GM23338 (cell line): ENCODE measurements around the gene DUSP11. TPM values are rescaled to one million over a fixed set of nuclear protein-coding genes. Genes with fewer than 3 reads are reported as not detected.
"Not testable (repeated sequence)": the region's sequence is repeated elsewhere in the genome, so short reads cannot be mapped to it uniquely, and the experiment has no call there.

Experiments
- ATAC-seq: fragments of 200-7000 bp; cut with Tn5 transposase; 3 replicates; pipeline ENCODE4 v1.9.1; 2020
- DNase-seq: peaks from one replicate; pipeline ENCODE4 v3.0.0-alpha.2; 2015; ENCODE audit warnings: low spot score
- H2AFZ ChIP-seq: fragments of 200-600 bp; sonication (generic); 2 replicates; pipeline ENCODE4 v1.8.0; 2016; ENCODE audit warnings: antibody characterized with exemption, mild to moderate bottlenecking, moderate library complexity
- H3F3A ChIP-seq: fragments of 200-600 bp; sonication (generic); replicated peaks from 2 replicates; pipeline ENCODE4 v1.8.0; 2017; ENCODE audit warnings: antibody characterized with exemption, mixed run types, low read depth
- H3K27ac ChIP-seq: fragments of 200-600 bp; sonication (generic); 2 replicates; pipeline ENCODE4 v1.6.1; 2016; ENCODE audit warnings: low read depth
- H3K27me3 ChIP-seq: fragments of 200-600 bp; sonication (generic); 2 replicates; pipeline ENCODE4 v1.8.0; 2016; ENCODE audit warnings: mild to moderate bottlenecking, mixed run types, moderate library complexity; ENCODE audit not compliant: insufficient read depth
- H3K36me3 ChIP-seq: fragments of 200-600 bp; sonication (generic); 2 replicates; pipeline ENCODE4 v1.8.0; 2016; ENCODE audit warnings: mild to moderate bottlenecking; ENCODE audit not compliant: insufficient read depth
- H3K4me1 ChIP-seq: fragments of 200-600 bp; sonication (generic); 2 replicates; pipeline ENCODE4 v1.8.0; 2016; ENCODE audit warnings: mild to moderate bottlenecking, moderate library complexity; ENCODE audit not compliant: insufficient read depth
- H3K4me2 ChIP-seq: fragments of 200-600 bp; sonication (generic); 2 replicates; pipeline ENCODE4 v1.7.1; 2017; ENCODE audit warnings: mixed run types
- H3K4me3 ChIP-seq: fragments of 200-600 bp; sonication (generic); 2 replicates; pipeline ENCODE4 v1.6.1; 2016; ENCODE audit warnings: mixed run types
- H3K79me2 ChIP-seq: fragments of 200-600 bp; sonication (generic); replicated peaks from 2 replicates; pipeline ENCODE4 v1.8.0; 2017; ENCODE audit warnings: mild to moderate bottlenecking; ENCODE audit not compliant: insufficient read depth
- H3K9me2 ChIP-seq: fragments of 200-600 bp; sonication (generic); 2 replicates; pipeline ENCODE4 v1.8.0; 2017; ENCODE audit not compliant: insufficient read depth
- H4K20me1 ChIP-seq: fragments of 200-600 bp; sonication (generic); replicated peaks from 2 replicates; pipeline ENCODE4 v1.8.0; 2017; ENCODE audit warnings: mild to moderate bottlenecking; ENCODE audit not compliant: insufficient read depth
- H3K27ac Mint-ChIP-seq: 2 replicates; pipeline ENCODE4 v1.8.0; 2020; ENCODE audit warnings: inconsistent platforms, mild to moderate bottlenecking, moderate library complexity, mixed read lengths
- H3K27me3 Mint-ChIP-seq: 3 replicates; pipeline ENCODE4 v1.8.0; 2022; ENCODE audit warnings: low read depth, mild to moderate bottlenecking, moderate library complexity, mixed read lengths, inconsistent platforms; ENCODE audit not compliant: insufficient read depth, poor library complexity
- H3K36me3 Mint-ChIP-seq: 3 replicates; pipeline ENCODE4 v1.8.0; 2021; ENCODE audit warnings: low read depth, mild to moderate bottlenecking, inconsistent platforms, moderate library complexity, mixed read lengths
- H3K4me1 Mint-ChIP-seq: 3 replicates; pipeline ENCODE4 v1.8.0; 2020; ENCODE audit warnings: mild to moderate bottlenecking, inconsistent platforms, mixed read lengths
- H3K4me3 Mint-ChIP-seq: 3 replicates; pipeline ENCODE4 v1.8.0; 2021; ENCODE audit warnings: moderate library complexity, mild to moderate bottlenecking, inconsistent platforms, mixed read lengths
- H3K9me3 Mint-ChIP-seq: 3 replicates; pipeline ENCODE4 v1.8.0; 2020; ENCODE audit warnings: moderate library complexity, mild to moderate bottlenecking, inconsistent platforms, mixed read lengths
- CREB1 ChIP-seq: fragments of 250-450 bp; sonication (Bioruptor Pico); IDR thresholded peaks from 2 replicates; pipeline ENCODE4 v1.5.0; 2020; ENCODE audit warnings: low read depth, mild to moderate bottlenecking, moderate library complexity
- JUNB ChIP-seq: IDR thresholded peaks from one replicate; pipeline ENCODE4 v1.6.1; 2016; ENCODE audit warnings: antibody characterized with exemption; ENCODE audit not compliant: unreplicated experiment
- STAT1 ChIP-seq: IDR thresholded peaks from one replicate; pipeline ENCODE4 v1.6.1; 2016; ENCODE audit warnings: antibody characterized with exemption; ENCODE audit not compliant: unreplicated experiment
- ZNF114 ChIP-seq: fragments of 250-450 bp; sonication (Bioruptor Pico); IDR thresholded peaks from 2 replicates; pipeline ENCODE4 v1.5.0; 2020; ENCODE audit warnings: mild to moderate bottlenecking, moderate library complexity
- ZNF331 ChIP-seq: fragments of 250-450 bp; sonication (Bioruptor Pico); IDR thresholded peaks from 2 replicates; pipeline ENCODE4 v1.5.0; 2020; ENCODE audit warnings: low read depth, mild to moderate bottlenecking, moderate library complexity
- polyA plus RNA-seq: library from polyadenylated mRNA; unstranded; fragments of >200 nt; fragmentation: Nextera tagmentation; extraction: Ambion mirVana; gene quantifications from 2 replicates; pipeline ENCODE4 v1.2.1, GENCODE V29; 2016
- total RNA-seq: library from RNA; depleted of rRNA; stranded (reverse); fragments of >200 nt; shearing (Covaris generic); gene quantifications from 2 replicates; pipeline ENCODE4 v1.2.3, GENCODE V29; 2014
- TF ChIP-seq, protein P1 (sequence below): IDR thresholded peaks from 2 replicates; pipeline ENCODE4 v1.6.1; 2016; ENCODE audit warnings: antibody characterized with exemption
- TF ChIP-seq, protein P2 (sequence below): fragments of 250-450 bp; sonication (Bioruptor Pico); IDR thresholded peaks from 2 replicates; pipeline ENCODE4 v1.5.0; 2020; ENCODE audit warnings: mild to moderate bottlenecking, moderate library complexity

DUSP11 gene
- total and polyA plus RNA-seq, 2 experiments from 2014 or later, result 21.0 to 23.3 TPM

DNA sequence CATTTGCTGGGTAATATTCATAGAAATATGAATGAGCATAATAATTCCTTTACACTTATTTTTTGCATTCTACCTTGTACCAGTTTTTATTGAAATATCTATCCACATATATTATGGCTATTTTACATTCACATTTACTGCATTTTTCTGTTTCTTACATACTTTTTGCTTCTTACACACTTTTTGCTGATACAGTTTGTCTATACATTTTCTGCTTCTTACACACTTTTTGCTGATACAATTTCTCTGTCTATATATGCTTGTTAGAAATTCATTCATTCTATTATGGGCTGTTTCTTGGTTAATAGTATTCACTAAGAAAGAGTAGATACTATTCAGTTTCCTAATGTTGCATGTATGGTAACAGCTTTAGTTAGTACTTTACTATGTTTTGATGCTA is 32.0 kb upstream of the DUSP11 start (continued):
- TF ChIP-seq ZNF331 (CRISPR knock-in tag) (no peak), CREB1 (CRISPR knock-in tag) (no peak), STAT1 (no peak), JUNB (no peak), ZNF114 (CRISPR knock-in tag) (no peak)
- TF ChIP-seq, protein P1, sequence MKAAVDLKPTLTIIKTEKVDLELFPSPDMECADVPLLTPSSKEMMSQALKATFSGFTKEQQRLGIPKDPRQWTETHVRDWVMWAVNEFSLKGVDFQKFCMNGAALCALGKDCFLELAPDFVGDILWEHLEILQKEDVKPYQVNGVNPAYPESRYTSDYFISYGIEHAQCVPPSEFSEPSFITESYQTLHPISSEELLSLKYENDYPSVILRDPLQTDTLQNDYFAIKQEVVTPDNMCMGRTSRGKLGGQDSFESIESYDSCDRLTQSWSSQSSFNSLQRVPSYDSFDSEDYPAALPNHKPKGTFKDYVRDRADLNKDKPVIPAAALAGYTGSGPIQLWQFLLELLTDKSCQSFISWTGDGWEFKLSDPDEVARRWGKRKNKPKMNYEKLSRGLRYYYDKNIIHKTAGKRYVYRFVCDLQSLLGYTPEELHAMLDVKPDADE, result no peak
- TF ChIP-seq, protein P2, sequence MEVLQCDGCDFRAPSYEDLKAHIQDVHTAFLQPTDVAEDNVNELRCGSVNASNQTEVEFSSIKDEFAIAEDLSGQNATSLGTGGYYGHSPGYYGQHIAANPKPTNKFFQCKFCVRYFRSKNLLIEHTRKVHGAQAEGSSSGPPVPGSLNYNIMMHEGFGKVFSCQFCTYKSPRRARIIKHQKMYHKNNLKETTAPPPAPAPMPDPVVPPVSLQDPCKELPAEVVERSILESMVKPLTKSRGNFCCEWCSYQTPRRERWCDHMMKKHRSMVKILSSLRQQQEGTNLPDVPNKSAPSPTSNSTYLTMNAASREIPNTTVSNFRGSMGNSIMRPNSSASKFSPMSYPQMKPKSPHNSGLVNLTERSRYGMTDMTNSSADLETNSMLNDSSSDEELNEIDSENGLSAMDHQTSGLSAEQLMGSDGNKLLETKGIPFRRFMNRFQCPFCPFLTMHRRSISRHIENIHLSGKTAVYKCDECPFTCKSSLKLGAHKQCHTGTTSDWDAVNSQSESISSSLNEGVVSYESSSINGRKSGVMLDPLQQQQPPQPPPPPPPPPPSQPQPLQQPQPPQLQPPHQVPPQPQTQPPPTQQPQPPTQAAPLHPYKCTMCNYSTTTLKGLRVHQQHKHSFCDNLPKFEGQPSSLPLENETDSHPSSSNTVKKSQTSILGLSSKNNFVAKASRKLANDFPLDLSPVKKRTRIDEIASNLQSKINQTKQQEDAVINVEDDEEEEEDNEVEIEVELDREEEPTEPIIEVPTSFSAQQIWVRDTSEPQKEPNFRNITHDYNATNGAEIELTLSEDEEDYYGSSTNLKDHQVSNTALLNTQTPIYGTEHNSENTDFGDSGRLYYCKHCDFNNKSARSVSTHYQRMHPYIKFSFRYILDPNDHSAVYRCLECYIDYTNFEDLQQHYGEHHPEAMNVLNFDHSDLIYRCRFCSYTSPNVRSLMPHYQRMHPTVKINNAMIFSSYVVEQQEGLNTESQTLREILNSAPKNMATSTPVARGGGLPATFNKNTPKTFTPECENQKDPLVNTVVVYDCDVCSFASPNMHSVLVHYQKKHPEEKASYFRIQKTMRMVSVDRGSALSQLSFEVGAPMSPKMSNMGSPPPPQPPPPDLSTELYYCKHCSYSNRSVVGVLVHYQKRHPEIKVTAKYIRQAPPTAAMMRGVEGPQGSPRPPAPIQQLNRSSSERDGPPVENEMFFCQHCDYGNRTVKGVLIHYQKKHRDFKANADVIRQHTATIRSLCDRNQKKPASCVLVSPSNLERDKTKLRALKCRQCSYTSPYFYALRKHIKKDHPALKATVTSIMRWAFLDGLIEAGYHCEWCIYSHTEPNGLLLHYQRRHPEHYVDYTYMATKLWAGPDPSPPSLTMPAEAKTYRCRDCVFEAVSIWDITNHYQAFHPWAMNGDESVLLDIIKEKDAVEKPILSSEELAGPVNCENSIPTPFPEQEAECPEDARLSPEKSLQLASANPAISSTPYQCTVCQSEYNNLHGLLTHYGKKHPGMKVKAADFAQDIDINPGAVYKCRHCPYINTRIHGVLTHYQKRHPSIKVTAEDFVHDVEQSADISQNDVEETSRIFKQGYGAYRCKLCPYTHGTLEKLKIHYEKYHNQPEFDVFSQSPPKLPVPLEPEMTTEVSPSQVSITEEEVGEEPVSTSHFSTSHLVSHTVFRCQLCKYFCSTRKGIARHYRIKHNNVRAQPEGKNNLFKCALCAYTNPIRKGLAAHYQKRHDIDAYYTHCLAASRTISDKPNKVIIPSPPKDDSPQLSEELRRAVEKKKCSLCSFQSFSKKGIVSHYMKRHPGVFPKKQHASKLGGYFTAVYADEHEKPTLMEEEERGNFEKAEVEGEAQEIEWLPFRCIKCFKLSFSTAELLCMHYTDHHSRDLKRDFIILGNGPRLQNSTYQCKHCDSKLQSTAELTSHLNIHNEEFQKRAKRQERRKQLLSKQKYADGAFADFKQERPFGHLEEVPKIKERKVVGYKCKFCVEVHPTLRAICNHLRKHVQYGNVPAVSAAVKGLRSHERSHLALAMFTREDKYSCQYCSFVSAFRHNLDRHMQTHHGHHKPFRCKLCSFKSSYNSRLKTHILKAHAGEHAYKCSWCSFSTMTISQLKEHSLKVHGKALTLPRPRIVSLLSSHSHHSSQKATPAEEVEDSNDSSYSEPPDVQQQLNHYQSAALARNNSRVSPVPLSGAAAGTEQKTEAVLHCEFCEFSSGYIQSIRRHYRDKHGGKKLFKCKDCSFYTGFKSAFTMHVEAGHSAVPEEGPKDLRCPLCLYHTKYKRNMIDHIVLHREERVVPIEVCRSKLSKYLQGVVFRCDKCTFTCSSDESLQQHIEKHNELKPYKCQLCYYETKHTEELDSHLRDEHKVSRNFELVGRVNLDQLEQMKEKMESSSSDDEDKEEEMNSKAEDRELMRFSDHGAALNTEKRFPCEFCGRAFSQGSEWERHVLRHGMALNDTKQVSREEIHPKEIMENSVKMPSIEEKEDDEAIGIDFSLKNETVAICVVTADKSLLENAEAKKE (CRISPR knock-in tag), result no peak

DNA sequence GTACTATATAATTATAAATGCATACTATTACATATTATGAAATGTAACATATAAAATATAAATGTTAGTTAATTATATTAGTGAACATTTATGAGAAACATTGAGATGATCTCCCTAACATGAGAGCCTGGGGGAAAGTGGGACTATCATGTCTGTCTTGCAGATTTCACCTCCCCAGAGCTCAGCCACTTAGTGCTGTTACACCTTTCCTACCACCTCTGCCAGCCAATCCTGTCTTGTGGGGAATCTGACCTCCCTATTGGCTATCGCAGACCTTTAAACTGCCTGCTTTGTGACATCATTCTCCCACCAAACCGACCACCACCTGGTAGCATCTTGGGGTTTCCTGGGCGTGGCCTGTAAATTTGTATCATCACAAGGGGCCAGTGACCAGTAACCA is 4.0 kb upstream of the DUSP11 start, which contains the start of gene C2orf78:
TSS of gene C2orf78 (plus strand) at position 301 of the 400 bp plus-strand sequence. CDS start 127 bp downstream, outside the sequence.
- not testable (repeated sequence) for H3K27ac ChIP-seq, H3K27me3 ChIP-seq, H3F3A ChIP-seq, H3K4me3 ChIP-seq, H3K79me2 ChIP-seq, H3K4me1 ChIP-seq, H3K9me2 ChIP-seq, H3K4me1 Mint-ChIP-seq, H3K4me2 ChIP-seq, H3K27ac Mint-ChIP-seq, H3K9me3 Mint-ChIP-seq, DNase-seq, H3K27me3 Mint-ChIP-seq, ATAC-seq, H3K36me3 ChIP-seq, H4K20me1 ChIP-seq, H3K36me3 Mint-ChIP-seq, H3K4me3 Mint-ChIP-seq
- peak within 1 kb of the TSS; percentile 52 for H2AFZ ChIP-seq

DNA sequence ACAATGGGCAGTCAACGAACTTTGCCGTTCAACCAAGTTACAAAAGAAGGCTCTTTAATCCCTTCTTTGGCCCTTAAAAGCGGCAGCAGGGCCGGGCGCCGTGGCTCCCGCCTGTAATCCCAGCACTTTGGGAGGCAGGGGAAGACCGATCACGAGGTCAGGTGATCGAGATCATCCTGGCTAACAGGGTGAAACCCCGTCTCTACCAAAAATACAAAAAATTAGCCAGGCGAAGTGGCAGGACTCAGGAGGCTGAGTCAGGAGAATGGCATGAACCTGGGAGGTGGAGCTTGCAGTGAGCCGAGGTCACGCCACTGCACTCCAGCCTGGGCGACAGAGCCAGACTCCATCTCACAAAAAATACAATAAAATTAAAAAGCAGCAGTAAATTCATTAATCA is 3.5 kb upstream of the DUSP11 start:
- ATAC-seq, H3K36me3 ChIP-seq, H3K27ac ChIP-seq, H3K4me1 ChIP-seq, H3K27ac Mint-ChIP-seq, H3K9me2 ChIP-seq, H3K4me1 Mint-ChIP-seq, H3K27me3 Mint-ChIP-seq, H3K4me2 ChIP-seq, H3K27me3 ChIP-seq, H3K36me3 Mint-ChIP-seq, H3K4me3 ChIP-seq, H3F3A ChIP-seq, H3K9me3 Mint-ChIP-seq, H3K4me3 Mint-ChIP-seq, H4K20me1 ChIP-seq: not testable (repeated sequence)
- H3K79me2 ChIP-seq, result peaks cover 12% of the 10 kb centered on the region
- H2AFZ ChIP-seq, result peak overlapping the region; percentile 52
- peak; percentile 3 for DNase-seq
